HG02763 (cell line): Measurements from ENCODE around the gene ERMP1.
"Not testable (repeated sequence)": the region's sequence is repeated elsewhere in the genome, so short reads cannot be mapped to it uniquely, and the experiment has no call there.

Experiments used
- ATAC-seq: cut with Tn5 transposase; IDR thresholded peaks from one replicate; pipeline ENCODE4 v1.9.1; 2021; ENCODE audit warnings: mild to moderate bottlenecking, moderate library complexity; ENCODE audit not compliant: unreplicated experiment

ERMP1 gene

GRCh38 chr9:5832538-5833529 lies at the start of gene ERMP1:
Gene ERMP1 (minus strand): TSS chr9:5833117. CDS start chr9:5833027, 90 bp downstream.
- ATAC-seq, result peak; percentile 74

DNA sequence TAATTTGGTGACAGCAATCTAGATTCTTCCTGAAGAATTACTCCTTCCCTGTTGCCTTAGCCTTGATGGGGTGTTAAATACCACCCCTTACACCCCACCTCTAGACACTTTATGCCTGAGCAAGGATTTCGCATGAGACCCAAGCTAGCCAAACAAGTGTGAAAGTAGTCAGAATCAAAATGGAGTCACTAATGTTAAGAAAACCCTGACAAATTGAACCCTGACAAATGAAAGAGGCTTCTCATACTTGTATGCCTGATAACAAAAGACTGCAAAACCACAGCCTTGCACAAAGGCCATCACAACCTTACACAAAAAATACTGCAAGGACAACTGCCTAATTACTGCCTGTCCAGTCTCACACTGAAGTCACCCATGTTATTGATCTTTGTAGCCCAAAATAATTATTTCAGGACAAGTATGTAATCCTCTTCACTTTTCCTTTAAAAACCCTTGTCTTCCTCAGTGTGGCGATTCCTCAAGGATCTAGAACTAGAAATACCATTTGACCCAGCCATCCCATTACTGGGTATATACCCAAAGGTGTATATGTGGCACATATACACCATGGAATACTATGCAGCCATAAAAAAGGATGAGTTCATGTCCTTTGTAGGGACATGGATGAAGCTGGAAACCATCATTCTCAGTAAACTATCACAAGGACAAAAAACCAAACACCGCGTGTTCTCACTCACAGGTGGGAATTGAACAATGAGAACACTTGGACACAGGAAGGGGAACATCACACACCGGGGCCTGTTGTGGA lies 49.5 kb upstream of the ERMP1 start:
- ATAC-seq, result not testable (repeated sequence)

DNA sequence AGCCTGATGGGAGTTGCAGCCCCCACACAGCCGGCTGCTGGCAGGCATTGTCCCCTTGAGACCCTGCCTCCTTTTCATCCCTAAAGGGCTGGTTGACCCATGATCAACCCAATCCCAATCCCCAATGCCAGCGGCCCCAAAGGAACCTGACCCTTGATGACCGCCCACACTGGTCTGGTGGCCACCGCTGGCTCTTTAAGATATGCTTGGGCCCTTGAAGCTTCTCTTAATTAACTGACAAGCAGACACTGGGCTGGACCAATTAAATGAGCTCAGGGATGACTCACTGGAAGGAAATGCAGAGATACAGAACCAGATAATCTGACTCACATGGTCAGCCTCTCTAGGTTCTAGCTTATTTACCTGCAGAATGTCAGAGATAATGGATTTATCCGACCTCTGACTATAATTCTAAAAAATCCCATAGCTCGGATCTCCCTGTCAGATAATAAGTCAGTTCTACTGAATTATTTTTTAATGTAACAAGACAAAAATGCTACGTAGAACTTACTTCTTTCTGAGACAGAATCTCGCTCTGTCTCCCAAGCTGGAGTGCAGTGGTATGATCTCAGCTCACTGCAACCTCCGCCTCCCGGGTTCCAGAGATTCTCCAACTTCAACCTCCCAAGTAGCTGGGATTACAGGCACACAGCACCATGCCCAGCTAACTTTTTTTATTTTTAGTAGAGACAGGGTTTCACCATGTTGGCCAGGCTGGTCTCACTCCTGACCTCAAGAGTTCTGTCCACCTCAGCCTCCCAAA lies 46.7 kb upstream of the ERMP1 start:
- no peak for ATAC-seq

- no peak for ATAC-seq
Observed at GRCh38 chr9:5876711-5877110, 43.8 kb upstream of the ERMP1 start.

DNA sequence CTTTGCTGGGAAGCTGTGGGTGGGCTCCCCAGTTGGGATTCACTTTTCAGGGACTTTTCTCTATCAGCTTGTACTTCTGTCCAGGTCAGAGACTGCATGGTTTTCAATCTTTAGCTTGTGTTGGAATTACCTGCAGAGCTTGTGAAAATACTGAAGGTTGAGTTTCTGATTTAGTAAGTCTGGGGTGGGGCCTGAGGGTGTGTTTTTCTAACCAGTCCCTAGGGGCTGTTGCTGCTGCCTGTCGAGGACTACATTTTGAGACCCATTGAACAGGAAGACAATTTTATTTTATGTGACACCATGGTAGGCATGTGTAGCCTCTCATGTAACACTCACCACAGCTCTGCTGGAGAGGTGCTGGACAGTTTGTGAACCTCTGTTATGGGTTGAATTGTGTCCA lies 43.1 kb upstream of the ERMP1 start:
- ATAC-seq, result no peak

- ATAC-seq, result no peak
Observed at GRCh38 chr9:5874048-5874447, 41.1 kb upstream of the ERMP1 start.

DNA sequence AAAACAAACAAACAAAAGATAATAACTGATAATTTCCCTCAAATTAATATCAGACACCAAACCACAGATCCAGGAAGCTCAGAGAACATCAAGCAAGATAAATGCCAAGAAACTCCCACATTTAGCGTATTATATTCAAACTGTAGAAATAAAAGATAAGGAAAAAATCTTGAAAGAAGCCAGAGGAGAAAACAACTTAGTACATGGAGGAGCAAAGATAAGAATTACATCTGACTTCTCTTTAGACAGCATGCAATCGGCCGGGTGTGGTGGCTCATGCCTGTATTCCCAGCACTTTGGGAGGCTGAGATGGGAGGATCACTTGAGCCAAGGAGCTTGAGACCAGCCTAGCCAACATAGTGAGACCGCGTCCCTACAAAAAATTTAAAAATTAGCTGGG lies 40.5 kb upstream of the ERMP1 start:
- ATAC-seq, result no peak

GRCh38 chr9:5872511-5872910 lies 39.6 kb upstream of the ERMP1 start:
- no peak for ATAC-seq

DNA sequence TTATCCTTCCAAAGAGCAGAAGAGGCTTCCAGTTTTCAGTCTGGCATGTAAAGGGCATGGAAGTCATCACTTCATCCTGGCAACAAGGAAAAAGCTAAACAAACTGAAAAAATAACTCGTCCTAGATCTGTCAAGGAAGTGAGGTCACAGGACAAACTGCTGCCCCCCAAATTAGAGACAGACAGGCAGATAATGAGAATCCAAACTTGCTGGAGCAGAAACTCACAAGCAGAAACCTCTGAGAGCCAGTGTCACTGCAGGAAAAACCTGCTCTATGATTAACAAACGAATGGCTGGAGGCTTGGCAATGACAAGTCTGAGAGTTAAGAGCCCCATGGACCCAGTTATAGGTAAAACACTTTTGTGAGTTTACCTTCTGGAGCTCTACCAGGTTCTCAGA lies 38.9 kb upstream of the ERMP1 start:
- no peak for ATAC-seq

GRCh38 chr9:5870691-5871090 lies 37.8 kb upstream of the ERMP1 start:
- ATAC-seq, result no peak

GRCh38 chr9:5870020-5870339 lies 37.1 kb upstream of the ERMP1 start:
- ATAC-seq, result no peak

DNA sequence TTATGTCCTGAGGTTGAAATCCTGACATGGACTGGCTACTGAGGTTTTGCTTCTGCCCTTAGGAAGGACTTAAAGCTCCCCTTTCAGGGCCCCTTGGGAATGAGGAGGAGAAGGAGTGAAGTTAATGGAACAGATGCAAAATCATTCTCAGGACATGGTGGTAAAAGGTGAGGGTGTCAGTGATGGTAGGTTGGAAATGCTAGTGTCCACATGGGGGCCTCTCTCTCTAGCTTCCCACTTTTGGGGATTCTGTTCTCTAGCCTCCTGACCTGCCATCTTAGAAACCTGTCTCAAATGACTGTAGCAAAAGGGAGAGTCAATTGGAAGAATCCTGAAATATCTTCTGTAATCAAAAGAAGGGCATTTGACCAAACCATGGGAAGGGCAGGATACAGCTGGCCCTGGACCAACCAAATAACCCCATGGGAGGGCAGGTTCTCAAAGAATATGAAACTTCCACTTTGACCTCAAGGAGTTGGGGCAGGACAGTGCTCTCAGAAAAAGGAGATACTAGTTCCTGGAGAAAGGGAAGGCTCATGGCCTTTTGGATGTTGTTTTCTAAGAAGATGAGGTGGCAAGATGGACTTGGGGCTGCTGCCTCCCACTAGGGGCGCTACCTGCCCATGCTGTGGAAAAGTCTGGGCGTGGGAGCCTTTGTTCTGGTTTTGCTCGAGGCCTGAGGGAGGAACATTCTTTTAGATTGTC lies 36.5 kb upstream of the ERMP1 start:
- ATAC-seq, result no peak

- ATAC-seq, result no peak
Observed at GRCh38 chr9:5868235-5868634, 35.3 kb upstream of the ERMP1 start.

- ATAC-seq, result no peak
Observed at GRCh38 chr9:5866685-5867084, 33.8 kb upstream of the ERMP1 start.

- no peak for ATAC-seq
Observed at GRCh38 chr9:5866272-5866671, 33.4 kb upstream of the ERMP1 start.

DNA sequence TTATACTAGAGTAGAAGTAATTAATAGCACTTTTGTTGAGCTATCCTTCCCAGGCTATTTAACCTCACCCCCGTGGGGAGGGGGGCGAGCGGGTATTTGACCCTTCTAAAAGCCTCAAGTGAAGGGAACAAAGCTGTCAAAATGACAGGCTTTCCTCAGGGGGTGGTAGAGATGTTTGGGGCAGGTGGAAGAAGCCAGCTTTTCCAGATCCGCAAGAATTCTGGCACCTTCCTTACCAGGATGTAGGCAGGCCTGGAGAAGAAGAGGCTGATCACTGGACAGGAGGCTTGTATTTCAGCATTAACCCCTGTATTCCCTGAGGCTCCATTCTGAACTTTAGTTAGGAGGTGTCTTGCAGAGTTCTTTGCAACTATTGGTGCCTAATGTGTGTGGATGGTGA lies 31.5 kb upstream of the ERMP1 start:
- ATAC-seq, result no peak

- ATAC-seq, result no peak
Observed at GRCh38 chr9:5863092-5863746, 30.3 kb upstream of the ERMP1 start.

GRCh38 chr9:5858833-5859232 lies 25.9 kb upstream of the ERMP1 start:
- no peak for ATAC-seq

DNA sequence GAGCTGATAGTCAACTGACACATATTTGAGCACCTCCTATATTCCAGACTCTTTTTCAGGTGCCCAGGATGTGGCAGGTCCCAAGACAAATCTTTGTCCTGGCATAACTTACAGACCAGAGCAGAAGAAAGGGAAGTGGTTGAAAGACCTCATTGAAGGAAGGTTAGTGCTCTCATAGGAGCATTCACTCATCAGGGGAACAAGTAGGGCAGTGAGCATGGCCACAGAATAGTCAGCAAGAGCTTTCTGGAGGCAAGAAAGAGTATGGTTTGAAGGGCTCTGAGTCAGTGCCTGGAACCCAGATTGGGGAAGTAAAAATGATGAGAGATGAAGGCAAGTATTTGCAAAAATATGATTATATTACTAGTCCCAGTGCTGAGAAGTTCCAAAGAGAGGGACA lies 25.0 kb upstream of the ERMP1 start:
- ATAC-seq, result no peak
